ENCODE results near the gene RNF149.
"Not testable (repeated sequence)": the region's sequence is repeated elsewhere in the genome, so short reads cannot be mapped to it uniquely, and the experiment has no call there.

Gene RNF149, protein sequence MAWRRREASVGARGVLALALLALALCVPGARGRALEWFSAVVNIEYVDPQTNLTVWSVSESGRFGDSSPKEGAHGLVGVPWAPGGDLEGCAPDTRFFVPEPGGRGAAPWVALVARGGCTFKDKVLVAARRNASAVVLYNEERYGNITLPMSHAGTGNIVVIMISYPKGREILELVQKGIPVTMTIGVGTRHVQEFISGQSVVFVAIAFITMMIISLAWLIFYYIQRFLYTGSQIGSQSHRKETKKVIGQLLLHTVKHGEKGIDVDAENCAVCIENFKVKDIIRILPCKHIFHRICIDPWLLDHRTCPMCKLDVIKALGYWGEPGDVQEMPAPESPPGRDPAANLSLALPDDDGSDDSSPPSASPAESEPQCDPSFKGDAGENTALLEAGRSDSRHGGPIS

DNA sequence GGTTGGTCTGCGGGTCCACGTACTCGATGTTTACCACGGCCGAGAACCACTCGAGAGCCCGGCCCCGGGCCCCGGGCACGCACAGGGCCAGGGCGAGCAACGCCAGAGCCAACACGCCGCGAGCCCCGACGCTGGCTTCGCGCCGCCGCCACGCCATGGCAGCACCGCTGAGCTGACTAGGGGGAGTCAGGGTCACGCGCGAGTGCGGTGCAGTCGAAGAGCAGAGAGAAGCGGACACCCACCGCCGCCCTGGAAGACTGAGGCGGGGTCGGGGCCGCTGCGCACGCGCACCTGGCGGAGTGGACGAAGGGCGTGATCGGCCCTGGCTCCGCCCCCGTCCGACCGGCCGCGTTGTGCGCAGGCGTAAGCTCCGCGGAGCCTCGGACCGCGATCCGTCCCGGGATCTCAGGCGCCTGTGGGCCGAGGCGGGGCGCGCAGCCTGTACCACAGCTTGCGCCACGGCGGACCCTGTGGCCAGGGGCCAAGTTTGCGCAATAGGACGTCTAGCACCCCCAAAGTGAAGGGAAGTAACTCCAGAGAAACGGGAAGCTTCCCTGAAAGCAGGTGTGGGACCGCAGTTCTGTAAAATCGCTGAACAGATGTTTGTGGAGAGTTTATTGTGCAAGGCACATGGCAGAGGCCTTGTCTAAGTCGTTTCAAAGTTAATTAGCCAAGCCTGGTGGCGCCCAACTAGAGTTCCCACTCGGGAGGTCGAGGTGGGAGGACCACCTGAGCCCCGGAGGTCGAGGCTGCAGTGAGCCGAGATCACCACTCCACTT is at the start of gene RNF149:
TSS of gene RNF149 (minus strand) at position 270 of the 779 bp plus-strand sequence. CDS start at position 157, 113 bp downstream.
- DNase-seq: peak; percentile 98

DNA sequence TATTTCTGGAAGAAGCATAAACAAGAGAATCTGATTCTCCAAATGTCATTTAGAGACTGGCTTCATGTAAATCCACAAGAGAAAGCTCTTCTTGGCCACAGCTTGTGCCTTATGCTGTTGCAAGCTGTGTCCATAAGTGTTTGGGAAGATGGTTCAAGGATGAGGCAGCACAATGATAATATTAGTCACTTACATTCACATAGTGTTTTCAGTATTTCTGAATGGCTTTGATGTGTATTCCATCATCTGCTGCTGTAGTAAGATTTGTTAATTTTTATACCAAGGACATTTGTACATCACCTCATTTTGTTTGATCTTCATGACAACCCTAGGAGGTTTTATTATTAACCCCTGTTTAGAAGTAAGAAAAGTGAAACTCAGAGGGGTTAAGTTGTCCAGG is 48.9 kb upstream of the RNF149 start:
- no peak for DNase-seq

DNA sequence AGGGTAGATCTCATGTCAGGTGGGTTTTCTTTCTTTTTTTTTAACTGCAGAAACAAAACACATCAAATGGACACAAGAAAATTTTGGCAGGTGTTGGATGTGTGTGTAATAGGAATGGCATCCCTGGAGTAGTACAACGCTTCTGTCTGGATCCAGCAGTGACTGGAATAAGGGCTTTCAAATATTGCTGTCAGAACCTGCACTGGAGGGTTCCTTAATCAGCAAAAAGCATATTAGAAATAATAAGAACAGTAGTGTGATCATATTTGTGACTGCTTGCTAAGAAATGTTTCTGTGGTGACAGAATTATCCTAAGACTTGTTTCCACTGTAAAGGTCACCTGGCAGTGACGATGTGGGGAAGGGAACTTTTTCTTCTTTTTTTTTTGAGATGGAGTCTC is 48.0 kb upstream of the RNF149 start:
- DNase-seq: no peak

DNA sequence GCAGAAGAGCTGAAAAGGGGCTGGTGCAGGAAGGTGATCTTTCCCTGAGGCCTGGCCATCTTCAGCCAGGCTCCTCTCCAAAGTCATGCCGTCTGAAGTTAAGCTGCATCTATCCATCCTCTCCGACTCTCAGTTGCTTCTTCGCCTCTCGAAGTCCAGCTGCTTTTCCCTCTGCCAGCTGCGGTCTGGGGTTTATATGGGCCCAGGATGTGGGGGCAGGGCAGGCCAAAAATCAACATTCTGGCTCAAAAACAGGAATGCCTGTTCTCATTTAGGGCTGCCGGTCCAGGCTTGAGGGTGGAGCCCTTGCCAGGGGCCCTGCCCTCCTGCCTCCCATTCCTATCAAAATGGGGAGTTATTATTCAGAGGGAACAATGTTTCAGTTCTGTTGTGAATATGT is 47.6 kb upstream of the RNF149 start:
- no peak for DNase-seq

DNA sequence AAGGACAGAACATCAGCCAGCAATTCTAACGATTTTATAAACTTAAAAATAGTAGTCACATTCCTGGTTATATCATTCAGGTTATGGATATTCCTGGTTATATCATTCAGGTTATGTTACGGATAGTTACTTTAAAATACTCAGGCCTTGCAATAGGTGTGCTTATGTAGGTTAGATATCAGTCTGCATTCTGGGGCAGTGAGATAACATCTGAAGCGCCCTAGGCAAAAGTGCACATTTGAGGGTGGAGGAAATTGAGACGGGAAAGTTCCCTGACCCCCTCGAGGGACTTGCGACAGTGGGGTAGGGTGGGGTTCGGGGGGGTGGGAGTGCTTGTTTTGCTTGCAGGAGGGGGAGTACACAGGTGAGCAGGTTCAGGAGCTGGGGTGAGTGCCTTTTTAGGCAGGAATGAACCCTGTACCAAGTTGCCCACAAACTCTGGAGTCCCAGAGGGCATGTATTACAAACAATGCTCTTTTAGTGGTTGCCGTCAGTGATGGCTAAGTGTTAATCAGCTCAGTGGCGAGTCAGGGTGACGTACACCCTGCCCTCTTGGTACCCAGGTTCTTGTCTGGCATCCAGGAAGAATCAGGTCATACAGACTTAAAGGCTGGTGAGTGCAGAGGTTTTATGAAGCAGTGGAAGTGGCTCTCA is 47.0 kb upstream of the RNF149 start:
- DNase-seq: no peak

DNA sequence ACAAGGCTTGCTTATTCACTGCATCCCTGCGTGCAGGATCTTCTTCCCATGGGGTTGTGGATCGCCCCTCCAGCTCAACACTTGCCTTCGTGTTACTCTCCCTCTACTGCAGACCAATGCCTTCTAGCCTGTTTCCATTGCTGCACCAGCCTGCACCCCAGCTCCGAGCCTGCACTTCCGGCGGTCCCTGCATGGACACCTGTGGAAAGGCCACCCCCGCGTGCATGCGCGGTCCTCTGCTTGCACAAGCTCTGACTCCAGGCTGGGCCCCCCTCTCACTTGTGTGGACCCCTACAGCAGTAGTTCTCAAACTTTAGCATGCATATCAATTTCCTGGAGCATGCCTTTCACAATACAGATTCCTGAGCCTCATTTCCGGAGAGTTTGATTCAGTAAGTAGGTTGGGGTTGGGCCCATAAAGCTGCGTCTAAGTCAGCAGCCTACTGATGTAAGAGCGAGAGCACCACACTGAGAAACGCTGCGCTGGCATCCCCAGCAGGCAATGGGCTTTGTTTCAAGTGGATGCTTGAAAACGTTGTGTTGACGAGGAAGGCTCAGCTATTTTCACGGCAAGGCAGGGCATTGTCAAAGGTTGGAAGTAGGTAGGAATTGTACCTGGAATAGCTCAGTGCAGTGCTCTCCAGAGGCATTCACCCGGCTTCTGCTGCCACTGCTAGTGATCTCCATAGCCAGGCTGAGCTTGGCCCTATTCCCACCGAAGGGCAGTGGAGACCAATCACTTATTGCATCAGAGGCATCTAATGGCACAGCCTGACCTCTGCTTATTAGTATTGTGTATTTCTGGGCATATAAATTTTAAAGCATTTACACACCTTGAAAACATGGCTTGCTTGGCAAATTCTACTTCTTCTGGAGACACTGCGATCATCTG is 46.2 kb upstream of the RNF149 start:
- no peak for DNase-seq

DNA sequence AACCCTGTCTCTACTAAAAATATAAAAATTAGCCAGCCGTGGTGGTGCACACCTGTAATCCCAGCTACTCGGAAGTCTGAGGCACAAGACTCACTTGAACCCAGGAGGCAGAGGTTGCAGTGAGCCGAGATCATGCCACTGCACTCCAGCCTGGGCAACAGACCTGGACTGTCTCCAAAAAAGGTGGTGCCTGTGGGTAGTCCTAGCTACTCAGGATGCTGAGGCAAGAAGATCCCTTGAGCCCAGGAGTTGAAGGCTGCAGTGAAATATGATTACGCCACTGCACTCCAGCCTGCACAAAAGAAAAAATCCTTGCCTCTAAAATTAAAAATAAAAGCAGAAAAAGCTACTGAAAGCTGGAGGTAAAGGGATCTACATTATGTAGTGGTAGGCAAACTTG is 44.1 kb upstream of the RNF149 start:
- DNase-seq: not testable (repeated sequence)

DNA sequence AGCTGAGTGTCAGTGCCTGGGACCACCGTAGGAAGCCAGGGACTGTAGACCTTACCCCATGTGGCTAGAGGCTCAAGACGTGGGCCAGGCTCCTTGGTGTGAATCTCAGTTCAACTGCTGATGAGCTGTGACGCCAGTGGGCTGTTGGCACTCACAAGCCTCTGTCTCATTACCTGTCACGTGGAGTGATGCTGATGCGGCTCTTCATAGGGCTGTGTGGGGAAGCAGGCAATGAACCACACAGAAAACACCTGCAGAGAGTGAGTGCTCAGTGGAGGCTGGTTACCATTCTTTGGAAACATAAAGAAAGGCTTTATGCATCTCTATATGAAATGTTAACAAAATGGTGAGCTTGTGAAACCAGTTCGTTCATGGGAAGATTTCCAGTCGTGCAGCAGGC is 42.7 kb upstream of the RNF149 start:
- DNase-seq: no peak

DNA sequence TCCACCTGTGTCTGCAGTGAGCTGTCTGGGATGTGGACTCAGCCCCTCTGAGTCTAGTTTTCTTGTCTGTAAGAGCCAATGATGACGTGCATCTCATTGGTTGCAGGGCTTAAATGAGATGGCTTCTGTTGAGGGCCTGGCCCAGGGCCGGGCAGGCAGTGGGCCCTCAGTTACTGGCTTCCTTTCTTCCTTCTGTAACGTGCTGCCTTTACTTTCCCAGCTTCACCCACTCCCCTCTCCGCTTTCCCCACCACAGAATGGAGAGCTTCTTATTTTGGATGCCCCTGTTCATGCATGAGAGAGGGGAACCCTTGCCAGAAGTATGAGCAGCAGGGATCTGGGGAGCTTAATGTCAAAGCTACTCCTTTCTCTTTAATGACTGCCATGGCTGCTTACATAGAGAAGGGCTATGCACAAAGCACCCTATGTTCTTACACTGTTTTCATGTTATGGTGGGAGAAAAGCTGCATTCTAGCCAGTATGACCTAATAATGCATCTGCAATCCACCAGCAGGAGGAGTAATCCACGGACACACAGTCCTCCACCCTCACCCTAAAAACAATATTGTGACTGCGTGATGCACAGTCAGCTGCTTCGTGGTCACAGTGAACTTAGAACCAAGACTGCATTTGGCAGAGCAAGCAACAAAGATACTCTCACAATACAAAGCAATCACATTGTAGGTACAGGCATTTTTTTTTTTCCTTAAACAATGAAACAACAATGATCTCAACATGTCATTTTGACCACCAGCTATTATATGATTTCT is 41.6 kb upstream of the RNF149 start:
- DNase-seq: no peak

DNA sequence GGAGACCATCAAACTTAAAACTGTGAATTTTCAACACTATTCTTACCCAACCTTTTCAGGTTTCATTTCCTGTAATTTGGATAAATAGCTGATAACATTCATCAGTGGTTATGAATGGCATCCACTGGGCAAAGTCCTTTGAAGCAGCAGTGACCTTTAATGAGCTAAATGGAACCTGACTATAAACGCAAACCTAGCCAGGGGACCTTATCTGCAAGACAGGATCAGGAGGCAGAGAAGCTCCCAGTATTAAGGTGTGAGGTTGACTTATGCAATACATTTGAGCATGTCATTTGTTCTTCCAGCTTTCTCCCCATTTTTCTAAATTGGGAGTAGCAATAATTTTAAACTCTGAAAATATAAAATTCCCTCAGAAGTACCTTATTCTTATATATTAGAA is 40.4 kb upstream of the RNF149 start:
- DNase-seq: no peak

DNA sequence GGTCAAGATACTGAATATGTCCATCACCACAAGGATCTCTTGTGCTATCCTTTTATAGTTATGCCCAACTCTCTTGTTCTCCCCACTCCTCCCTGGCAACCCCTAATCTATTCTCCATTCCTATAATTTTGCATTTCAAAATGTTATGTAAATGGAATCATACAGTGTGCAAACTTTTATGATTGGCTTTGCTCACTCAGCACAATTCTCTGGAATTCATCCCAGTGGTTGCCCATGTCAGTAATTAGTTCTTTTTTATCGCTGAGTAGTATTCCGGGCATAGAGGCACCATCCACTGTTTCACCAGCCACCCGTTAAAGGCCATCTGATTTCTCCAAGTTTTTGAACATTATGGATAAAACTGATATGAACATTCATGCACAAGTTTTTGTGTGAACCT is 38.4 kb upstream of the RNF149 start:
- no peak for DNase-seq

DNA sequence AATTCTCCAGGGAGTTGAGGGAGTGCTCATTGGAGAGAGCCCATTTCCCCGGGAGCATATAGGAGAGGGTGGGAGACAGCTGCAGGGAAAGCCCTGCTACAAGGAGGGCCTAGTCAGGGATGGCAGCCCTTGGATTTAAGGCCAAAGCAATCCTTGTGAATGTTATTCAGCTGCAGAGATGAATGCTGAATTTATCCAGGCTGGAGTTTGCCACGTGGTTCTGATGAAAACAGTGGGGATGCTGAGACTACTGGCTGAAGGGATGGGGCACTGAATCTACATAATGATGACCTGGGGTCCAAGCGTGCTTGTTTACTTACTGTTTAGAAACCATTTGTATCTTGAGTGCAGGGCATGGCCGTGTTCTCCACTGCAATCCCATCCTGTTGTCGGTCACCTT is 35.6 kb upstream of the RNF149 start:
- DNase-seq: no peak

DNA sequence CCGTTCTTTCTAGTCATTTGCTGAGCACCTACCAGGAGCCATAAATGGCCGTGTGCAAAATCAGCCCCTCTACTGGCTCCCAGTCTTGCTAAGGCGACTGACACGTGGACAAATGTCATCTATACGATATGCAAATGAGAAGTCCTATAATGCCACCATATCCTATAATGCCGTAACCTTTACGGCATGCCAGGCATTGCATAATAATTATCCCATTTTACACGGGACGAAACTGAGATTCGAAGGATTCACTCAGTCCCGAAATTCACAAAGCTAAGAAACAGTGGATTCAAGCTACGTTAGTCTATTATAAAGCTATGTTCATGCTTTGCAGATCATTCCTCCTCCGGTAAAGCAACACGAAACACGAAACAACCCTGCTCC is 34.1 kb upstream of the RNF149 start:
- DNase-seq: no peak

DNA sequence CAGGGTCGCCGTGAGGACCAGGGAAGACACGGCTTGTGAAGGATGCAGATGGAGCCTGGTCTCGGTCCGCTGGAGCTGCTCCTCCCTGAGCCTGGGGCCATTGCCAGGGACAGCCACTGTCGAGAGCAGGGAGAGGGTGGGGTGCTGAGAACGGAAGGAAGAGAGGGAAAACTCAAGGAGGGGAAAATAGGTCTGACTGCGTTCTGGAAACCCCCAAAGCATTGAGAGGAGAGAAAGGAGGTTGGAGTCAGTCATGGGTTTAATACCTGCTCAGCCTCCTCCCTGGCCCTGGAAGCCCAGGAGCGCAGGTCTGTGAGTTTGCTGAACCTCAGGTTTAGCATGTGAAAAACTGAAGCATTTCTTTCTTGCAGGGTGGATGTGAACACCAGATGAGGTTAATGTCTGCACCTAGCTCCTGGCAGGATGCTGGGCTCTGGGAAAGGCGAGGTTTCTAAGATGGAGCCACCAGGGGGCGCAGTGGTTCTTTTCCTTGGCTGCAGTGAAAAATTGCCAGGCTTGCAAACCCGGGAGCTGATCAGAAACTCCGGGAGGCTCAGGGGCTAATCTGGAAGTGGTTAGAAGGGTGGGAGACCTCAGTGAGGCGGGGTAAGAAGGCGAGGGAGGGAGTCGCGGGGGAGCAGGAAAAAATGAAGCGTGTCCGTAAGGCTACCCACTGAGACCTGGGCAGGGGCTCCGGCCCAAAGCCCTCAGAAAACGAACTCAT is 33.6 kb upstream of the RNF149 start:
- peak; percentile 39 to 52 for DNase-seq

DNA sequence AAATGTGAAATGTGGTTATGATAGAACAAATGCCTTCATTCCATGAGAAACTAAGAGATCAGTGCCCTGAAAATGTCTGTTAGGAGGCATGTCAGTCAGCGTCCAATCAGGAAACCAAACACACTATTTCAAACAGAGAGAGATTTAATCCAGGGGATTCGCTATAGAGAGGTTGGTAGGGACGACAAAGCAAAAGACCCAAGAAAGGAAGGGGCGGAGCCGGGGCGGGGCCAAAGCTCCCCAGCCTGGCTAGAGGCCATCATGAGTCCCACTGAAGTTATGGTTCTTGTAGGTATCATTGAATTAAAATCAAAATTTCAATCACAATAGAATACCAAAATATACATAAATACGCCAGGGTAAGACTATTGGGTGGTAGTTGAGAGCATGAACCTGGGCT is 32.9 kb upstream of the RNF149 start:
- no peak for DNase-seq

DNA sequence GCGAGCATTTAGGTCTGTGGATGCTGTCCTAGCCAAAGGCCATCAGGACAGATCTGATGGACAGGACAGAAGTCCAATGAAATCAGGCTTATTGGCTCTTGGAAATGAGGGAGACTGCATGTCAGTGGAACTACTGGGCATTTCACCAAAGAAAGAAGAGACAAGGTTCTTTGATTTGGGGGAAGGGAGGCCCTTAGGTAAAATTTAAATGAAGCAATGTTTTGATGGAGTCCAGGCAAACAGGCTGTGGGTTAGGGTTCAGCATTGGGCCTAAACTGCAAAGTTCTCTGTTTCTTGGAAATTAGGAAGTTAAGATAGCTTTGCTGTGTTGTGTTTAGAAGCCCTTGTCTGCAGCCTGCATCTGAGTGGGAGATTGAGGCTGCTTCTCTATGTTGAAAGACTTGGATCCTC is 31.6 kb upstream of the RNF149 start:
- DNase-seq: peak; percentile 24 to 29

DNA sequence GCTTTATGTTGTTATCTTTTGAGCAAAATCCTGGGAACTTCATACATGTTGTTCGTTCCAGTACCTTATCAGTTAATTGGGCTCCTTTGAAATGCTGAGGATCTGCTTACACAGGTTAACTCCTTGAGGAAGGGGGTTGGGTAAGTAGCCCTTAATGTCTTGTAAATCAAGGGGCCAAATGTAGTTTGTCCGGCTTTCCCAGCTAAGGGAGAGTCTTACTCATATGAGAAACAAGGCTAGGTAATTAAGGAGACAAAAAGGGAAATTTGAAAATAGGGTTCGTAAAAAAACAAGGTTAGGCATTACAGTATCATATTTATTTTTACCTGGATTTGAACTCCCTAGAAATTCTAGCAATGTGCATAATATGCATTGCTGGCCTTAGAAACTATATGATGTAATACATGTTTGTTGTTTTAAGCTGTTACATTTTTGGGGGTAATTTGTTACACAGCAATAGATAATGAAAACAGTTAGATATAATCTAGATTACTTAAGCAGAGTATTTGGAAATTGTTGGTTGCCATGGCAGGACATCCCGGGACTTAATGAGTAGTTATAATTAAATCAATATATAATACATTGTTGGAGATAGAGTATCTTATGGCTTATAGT is 30.9 kb upstream of the RNF149 start:
- DNase-seq: no peak

DNA sequence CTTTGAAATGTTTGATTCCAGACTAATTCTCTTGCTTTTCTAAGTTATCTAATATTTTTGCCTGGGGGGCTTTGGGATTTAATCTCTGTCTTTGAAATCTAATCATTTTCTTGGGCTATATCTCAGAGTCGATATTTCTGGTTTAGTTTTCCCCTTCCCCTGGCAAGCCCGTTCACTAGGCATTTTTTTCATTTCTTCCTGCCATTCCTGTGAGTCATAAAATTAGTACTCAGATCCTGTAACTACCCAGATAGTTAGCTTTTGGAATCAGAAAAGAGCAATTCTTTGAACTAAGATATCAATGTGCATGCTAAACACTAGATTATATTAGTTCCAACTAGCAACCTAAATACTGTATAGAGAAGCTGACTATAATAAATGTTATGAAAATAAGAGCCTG is 29.4 kb upstream of the RNF149 start:
- DNase-seq: no peak

DNA sequence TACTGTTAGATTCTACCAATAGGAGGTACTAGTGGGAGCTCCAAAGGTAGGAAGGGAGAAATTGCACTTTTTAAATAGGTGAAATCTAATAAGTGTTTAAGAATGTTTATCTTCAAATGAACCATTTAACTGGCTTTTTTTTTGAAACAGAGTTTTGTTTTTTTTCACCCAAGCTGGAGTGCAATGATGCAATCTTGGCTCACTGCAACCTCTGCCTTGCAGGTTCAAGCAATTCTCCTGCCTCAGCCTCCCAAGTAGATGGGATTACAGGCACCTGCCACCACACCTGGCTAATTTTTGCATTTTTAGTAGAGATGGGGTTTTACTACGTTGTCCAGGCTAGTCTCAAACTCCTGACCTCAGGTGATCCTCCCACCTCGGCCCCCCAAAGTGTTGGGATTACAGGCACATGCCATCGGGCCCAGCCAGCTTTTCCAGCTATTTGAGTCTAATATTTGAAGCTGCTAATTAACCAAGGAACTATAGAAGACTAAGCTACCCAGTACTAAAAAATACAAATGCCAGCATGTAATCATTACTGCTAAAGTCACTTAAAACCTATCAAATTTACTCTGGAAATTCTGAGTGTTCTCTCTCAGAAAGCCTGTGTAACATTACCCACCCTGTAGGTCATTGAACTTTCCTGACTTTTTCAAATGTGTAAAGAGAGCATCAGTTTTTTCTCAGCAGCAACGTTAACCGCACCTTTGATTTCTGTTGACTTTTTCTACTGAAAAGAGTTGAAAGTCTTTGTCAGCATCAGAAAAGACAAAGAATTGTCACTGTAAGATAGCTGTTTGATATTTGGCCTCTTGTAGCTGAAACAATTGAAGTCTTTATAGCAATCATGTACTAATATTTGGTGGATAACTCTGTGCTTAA is 24.6 kb upstream of the RNF149 start:
- DNase-seq: no peak

DNA sequence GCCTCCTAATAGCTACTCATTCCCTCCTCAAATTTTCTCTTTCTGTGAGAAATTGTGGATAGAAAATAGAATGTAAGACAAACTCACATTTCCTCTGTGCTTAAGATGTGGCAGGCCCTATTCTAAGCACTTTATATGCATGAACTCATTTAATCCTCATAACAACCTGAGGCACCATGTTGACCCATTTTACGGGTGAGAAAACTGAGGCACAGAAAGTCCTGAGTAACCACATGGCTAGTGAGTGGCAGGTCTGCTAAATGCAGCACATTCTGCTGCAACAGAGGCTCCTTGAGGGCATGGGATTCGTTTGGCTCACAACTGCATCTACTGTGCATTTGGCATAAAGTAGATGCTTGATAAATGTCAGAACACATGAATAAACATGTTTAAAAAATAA is 22.7 kb upstream of the RNF149 start:
- no peak for DNase-seq
